Choroid plexus epithelial cell (primary cell): ENCODE results near the gene USP34.

ENCODE experiments used
- DNase-seq: peaks from one replicate; pipeline ENCODE4 v3.0.0-alpha.2; 2010; ENCODE audit warnings: low read depth
- H3K4me3 ChIP-seq: 2 replicates; pipeline ENCODE4 v1.5.1; 2011; ENCODE audit warnings: low read depth, mild to moderate bottlenecking, control low read depth, low read length, moderate library complexity
- TF ChIP-seq, protein P1 (sequence below): conservative IDR thresholded peaks from 2 replicates; pipeline ENCODE4 v1.5.1; 2011; ENCODE audit warnings: low read depth, mild to moderate bottlenecking, control low read depth, inconsistent platforms, low read length, moderate library complexity

USP34 gene

DNA sequence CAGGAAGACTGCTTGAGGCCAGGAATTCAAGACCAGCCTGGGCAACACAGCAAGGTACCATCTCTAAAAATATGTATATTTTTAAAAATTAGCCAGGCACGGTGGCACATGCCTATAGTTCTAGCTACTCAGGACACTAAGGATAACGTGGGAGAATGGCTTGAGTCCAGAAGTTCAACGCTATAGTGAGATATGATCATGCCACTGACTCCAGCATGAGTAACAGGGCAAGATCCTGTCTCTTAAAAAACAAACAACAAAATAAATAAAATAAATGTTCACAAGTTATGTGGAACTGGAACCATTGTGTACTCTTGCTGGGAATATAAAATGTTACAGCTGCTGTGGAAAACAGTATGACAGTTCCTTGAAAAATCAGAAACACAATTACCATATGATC, 47.2 kb downstream of the USP34 start:
- TF ChIP-seq, protein P1, sequence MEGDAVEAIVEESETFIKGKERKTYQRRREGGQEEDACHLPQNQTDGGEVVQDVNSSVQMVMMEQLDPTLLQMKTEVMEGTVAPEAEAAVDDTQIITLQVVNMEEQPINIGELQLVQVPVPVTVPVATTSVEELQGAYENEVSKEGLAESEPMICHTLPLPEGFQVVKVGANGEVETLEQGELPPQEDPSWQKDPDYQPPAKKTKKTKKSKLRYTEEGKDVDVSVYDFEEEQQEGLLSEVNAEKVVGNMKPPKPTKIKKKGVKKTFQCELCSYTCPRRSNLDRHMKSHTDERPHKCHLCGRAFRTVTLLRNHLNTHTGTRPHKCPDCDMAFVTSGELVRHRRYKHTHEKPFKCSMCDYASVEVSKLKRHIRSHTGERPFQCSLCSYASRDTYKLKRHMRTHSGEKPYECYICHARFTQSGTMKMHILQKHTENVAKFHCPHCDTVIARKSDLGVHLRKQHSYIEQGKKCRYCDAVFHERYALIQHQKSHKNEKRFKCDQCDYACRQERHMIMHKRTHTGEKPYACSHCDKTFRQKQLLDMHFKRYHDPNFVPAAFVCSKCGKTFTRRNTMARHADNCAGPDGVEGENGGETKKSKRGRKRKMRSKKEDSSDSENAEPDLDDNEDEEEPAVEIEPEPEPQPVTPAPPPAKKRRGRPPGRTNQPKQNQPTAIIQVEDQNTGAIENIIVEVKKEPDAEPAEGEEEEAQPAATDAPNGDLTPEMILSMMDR = no peak
- H3K4me3 ChIP-seq = no peak overlapping the region
- DNase-seq = peak; percentile 49

DNA sequence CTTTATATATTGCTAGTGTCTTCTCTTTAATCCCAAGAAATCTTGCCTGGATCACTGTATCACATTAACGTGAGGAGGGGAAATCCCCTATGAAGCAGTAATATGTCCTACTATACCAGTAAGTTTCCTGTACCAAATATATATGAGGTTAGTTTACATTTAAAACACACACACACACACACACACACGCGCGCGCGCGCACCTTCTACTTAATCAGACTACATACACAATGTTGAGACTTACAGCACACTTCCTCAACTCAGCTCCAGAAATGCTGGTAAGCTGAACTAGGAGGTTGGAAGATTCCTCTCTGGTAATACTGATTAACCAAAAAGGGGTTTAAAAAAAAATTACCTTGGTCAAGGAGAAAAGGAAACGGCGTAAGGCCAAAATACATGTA, 49.3 kb downstream of the USP34 start:
- no peak for DNase-seq
- H3K4me3 ChIP-seq = no peak overlapping the region
- TF ChIP-seq, protein P1 = no peak

DNA sequence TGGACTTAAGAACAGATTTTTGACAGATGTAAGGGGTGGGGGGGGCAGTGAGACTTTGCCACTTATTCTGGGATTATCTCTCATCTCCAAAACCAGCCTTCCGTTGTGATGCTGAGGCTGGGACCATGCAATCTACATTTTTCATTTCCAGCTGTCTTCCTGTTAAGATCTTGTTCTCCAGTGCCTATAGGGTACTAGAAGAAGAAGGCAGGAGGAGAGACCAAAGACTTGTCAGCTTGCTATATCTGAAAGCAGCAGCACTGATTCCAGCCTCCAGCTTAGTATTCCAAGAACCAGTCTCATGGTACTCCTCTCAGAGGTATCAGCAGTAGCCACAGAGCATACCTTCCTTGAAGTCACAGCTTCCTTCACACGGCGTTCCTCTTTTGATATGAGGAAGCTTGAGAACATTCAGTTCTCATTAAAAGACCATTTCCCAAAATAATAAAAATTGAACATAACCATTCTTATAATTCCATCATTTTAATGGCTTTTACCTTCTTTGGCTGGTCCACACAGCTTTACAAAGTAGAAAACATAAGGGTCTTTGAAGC, 49.8 kb downstream of the USP34 start:
- TF ChIP-seq, protein P1 = no peak
- DNase-seq = no peak
- no peak overlapping the region for H3K4me3 ChIP-seq

DNA sequence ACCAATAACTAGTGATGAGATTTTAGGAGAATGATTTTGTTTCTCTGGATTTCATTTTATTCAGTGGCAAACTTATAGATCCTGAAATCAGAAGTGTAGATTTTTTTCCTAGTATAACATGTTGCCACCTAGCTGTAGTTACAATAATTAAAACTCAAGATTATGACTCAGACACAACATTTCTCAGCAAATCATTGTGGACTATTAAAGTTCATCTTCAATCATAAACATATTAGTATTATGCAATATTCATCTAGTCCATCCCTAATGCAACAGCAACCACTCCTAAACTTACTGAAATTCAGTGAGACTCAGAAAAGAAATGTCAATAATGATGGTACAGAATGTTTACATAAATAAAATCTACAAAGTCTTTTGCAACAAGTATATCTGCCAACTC, 51.3 kb downstream of the USP34 start:
- no peak for DNase-seq
- H3K4me3 ChIP-seq = no peak overlapping the region
- TF ChIP-seq, protein P1 = no peak

DNA sequence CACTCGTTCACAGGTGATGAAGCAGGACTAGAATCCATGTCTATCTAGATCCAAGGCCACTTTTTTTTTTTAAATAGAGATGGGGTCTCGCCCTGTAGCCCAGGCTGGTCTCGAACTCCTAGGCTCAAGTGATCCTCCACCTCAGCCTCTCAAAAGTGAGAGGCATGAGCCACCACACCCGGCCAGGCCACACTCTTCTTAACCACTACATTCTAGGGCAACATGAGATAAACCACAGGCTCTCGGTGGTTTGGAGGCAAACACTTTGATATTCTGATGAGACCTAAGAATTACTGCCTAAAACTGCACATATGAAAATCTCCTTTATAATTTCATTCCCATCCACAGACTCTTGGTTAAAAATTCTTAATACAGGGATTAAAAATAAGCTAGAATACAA, 51.8 kb downstream of the USP34 start:
- no peak for DNase-seq
- TF ChIP-seq, protein P1 = no peak
- no peak overlapping the region for H3K4me3 ChIP-seq

DNA sequence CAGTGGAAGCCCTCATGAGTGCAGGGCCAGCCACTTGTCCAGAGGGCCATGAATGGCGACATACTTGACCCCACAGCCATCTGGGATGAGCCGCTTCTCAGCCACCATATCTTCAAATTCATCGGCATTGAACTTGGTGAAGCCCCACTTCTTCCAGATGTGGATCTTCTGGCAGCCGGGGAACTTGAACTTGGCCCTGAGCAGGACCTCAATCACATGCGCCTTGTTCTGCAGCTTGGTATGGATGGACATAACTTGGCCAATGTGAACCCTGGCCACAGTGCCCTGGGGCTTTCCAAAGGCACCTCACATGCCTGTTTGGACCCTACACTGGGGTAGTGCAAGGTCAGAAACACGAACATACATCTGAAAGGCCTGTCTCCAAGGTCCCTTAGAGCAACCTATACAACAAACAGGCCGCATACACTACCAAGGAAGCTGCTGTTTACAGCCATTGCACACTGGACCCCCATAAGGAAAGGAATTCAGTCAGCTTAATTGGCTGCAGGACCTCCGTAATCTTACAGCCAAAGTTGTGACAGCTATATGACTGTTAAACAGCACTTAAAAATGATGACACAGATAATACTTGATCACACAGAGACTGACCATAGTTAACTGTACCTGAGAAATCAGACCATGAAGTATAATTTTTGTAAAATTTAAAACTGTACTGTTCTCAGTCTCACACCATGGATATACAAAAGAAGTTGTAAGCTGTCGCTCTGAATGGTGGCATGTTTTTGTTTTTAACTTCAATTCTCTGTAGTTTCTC, 53.8 kb downstream of the USP34 start:
- TF ChIP-seq, protein P1 = no peak
- DNase-seq = no peak
- H3K4me3 ChIP-seq = no peak overlapping the region

DNA sequence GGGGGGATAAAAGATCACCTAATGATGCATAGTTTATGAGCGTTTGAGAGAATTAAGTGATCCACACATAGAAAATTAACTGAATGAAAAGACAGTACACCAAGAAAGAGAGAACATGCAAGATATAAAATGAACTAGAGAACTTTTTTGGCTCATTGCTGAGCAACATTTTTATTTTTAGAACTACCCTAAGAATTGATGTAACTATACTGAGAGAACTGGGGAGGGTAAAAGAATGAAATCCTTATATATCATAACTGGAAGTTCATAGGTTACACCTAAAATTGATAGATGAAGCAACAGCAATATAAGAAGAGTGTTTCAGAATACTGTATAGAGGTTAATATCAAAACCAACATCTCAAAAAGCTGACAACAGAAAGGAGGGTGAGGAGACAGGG, 55.6 kb downstream of the USP34 start:
- TF ChIP-seq, protein P1 = no peak
- no peak for DNase-seq
- H3K4me3 ChIP-seq = no peak overlapping the region
